ENCODE data around the gene LZTS2. TPM values are rescaled to one million over a fixed set of nuclear protein-coding genes. Genes with fewer than 3 reads are reported as not detected.
A peak's percentile ranks its signal among the peaks of the same experiment; 100 is the strongest.

The LZTS2 gene
- polyA plus RNA-seq, 1 experiment = 33.3 TPM

DNA sequence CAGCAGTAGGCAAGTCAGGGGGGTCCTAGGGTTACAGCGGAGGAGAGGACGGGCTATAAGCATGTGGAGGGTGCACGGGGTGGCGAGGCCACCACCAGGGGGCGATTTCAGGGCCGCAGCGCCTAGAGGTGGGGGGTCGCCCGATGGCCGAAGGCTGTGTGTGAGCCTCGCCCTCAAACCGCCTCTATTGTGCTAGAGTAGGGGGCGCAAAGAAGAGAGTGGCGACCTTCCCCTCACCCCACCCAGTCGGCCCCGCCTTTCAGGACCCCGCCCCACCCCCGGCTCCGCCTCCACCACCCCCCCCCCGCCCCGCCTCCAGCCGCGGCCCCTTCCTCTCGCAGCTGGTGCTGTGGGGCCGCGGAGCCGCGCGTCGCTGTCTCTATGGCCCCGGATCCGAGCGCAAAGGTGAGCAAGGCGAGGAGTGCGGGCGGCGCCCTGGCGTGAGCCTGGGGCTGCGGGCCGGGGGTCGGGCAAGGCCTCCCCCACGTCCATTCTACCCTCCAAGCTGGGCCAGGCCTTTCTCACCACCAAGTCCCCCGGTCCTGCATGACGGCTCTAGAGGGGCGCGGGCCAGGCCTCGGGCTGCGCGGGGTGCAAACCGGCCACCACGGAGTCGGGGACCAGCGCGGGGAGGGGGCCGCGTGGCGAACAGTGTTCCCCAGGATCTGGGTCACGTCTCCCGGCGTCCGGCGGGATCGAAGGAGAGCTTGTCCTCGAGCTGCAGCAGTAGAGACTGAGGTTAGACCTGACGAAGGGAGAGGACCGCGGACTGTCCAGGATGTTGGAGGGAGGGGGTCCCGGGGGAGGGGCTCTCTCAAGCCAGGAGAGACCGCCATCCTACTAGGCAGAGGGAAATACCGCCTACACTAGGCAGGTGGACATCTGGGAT is 30.2 kb upstream of the LZTS2 start, which contains the start of gene SEMA4G:
SEMA4G (plus strand) TSS at position 318 of the 889 bp plus-strand sequence. CDS start 3,409 bp downstream, outside the sequence.
- TF ChIP-seq, protein P1, sequence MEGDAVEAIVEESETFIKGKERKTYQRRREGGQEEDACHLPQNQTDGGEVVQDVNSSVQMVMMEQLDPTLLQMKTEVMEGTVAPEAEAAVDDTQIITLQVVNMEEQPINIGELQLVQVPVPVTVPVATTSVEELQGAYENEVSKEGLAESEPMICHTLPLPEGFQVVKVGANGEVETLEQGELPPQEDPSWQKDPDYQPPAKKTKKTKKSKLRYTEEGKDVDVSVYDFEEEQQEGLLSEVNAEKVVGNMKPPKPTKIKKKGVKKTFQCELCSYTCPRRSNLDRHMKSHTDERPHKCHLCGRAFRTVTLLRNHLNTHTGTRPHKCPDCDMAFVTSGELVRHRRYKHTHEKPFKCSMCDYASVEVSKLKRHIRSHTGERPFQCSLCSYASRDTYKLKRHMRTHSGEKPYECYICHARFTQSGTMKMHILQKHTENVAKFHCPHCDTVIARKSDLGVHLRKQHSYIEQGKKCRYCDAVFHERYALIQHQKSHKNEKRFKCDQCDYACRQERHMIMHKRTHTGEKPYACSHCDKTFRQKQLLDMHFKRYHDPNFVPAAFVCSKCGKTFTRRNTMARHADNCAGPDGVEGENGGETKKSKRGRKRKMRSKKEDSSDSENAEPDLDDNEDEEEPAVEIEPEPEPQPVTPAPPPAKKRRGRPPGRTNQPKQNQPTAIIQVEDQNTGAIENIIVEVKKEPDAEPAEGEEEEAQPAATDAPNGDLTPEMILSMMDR (IDR thresholded peaks at IDR 0.05; ENCODE audit: low read depth, low read length) = peak; percentile 78
- CTCF ChIA-PET = interaction anchor here (0.6 to 2.5 kb wide), 17 partner anchors 11 to 320 kb away, joined by 3 to 10 read pairs (median 4); partner anchors contain the start of genes MRPL43, PDZD7, SFXN3 and TWNK
- POLR2A ChIA-PET = no interaction called here
- Histone ChIP-seq H3K4me3 (ENCODE audit: low read depth, low read length) (peak within 1 kb of the TSS; percentile 67), H3K9me3 (ENCODE audit: control insufficient read depth, insufficient read depth, low read length) (no peaks in the 10 kb centered on the region), H3K27me3 (ENCODE audit: control insufficient read depth, insufficient read depth, low read length) (no peaks in the 10 kb centered on the region), H3K27ac (ENCODE audit: low read depth, low read length) (peak within 1 kb of the TSS; percentile 21)
- no peak for DNase-seq (ENCODE audit: low read depth, low spot score)

DNA sequence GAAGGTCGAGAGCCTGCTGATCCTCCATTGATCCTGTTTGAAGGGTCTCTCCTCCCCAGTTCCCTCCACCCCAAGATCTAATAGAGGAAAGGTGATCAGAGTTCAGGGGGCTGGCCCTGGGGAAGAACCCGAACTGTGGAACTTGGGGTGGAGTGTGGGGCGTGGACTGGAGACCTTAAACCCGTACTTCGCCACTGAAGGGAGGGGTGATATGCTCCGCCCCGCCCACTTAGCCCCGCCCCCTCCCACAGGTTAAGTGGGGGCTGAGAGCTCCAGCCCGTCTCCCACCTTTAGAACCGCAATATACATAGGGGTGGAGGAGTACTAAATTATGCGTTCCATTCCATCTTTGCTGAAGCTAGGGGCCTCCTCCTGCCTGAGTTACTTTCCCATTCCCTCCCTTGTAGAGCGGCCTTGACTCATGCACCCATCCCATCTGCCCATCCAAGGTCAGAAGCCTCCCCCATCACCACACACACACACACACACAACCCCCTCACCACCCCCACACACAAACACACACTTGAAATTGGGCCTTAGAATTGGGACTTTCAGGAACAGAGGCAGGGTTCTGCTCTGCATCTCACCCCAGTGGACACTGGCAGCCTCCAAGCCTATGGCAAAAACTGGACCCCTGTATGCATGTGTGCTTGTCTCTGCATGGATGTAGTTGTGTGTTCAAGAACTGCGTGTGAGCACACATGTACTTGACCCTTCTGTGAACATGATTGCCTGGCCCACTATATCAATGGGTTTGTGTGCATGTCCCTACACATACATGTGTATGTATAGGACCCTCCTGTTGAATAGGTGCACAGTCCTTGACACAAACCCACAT is 29.3 kb upstream of the LZTS2 start:
- POLR2A ChIA-PET = no interaction called here
- peak overlapping the region; percentile 67 for H3K4me3 ChIP-seq (ENCODE audit: low read depth, low read length)

DNA sequence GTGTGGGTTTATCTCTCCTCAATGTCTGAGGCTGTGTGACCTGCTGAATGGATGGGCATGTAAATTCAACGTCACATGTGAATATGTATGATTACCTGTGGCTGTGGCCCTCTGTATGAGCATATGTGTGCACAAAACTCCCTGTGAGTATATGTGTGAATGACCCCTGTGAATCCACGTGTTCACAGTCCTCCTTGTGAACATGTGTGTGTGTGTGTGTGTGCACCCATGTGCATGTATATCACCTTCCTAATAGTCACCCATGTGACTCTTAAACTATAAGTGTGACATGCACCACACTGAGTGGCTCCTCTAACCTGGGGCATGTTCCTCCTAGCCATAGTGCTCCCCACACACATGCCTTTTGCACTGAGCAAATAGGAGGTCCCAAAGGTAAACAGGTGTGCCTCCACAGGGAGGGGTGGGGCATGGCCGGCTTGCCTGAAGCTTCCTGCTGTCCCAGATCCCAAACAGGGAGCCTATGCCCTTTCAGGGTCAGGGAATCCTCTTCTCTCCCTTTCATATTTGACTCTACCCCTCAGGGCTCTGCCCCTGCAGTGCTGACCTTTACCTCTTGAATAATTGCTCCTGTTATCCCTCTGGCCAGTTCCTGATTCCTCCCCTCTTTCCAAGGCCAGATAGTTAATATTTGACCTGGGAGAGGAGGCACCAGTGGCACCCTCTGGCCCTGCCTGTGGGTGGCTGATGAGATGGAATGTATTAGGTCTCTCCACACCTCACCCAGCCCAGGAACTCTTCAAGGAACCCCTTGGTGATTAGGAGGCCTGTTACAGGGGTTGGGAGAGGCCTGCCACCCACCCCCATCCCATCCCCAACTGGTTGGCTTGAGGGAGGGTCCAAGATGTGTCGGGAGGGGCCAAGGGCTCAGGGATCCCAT is 28.4 kb upstream of the LZTS2 start:
- H3K4me3 ChIP-seq (ENCODE audit: low read depth, low read length) = no peak overlapping the region
- DNase-seq (ENCODE audit: low read depth, low spot score) = no peak
- H3K27me3 ChIP-seq (ENCODE audit: control insufficient read depth, insufficient read depth, low read length) = no peaks in the 10 kb centered on the region
- H3K27ac ChIP-seq (ENCODE audit: low read depth, low read length) = no peak overlapping the region
- ChIA-PET POLR2A (no interaction called here), CTCF (no interaction called here)
- no peaks in the 10 kb centered on the region for H3K9me3 ChIP-seq (ENCODE audit: control insufficient read depth, insufficient read depth, low read length)
- TF ChIP-seq, protein P1 (IDR thresholded peaks at IDR 0.05; ENCODE audit: low read depth, low read length) = no peak

More for the DNA sequence above, 29.3 kb upstream of the LZTS2 start:
- H3K27me3 ChIP-seq (ENCODE audit: control insufficient read depth, insufficient read depth, low read length) = no peaks in the 10 kb centered on the region
- H3K9me3 ChIP-seq (ENCODE audit: control insufficient read depth, insufficient read depth, low read length) = no peaks in the 10 kb centered on the region
- TF ChIP-seq, protein P1 (IDR thresholded peaks at IDR 0.05; ENCODE audit: low read depth, low read length) = no peak
- DNase-seq (ENCODE audit: low read depth, low spot score) = no peak
- no peak overlapping the region for H3K27ac ChIP-seq (ENCODE audit: low read depth, low read length)
- CTCF ChIA-PET = interaction anchor here (0.6 to 2.5 kb wide), 5 partner anchors 17 to 319 kb away, joined by 3 to 10 read pairs (median 3); partner anchors contain the start of genes MRPL43 and TWNK

DNA sequence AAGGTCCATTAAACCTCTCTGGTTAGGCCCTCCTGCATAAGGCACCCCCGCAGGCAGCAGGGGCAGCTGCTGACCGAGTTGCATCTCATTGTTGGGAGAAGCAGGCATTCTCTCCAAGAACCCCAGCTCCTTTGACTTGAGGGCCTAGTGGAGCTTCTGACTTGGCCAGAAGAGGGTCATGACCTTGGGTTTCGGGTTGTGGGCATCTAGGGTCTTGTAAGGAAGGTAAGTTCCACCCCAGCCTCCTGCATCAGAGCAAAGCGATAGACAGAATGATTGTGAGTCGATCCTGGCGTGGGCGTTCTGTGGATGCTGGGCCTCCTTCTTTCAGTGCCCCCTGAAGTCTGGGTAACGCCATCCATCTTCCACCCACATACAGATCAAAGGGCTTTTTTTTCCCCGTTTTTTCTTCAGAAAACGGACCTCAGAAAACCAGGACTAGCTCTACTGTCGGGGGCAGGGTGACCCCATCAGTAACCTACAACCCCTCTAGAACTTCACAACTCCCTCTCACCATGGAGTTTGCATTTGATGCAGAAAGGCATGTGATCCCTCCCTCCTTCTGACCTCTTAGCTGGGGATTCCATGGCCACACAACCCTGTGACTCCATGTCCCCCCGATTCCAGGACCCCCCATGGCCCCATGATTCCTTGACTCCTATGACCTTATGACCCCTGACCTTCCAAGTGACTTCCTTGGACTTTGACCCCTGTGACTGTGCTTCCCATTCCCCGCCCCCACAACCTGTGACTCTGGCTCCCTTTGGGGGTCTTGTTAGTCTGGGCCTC is 27.3 kb upstream of the LZTS2 start:
- DNase-seq (ENCODE audit: low read depth, low spot score) = no peak
- no peak overlapping the region for H3K4me3 ChIP-seq (ENCODE audit: low read depth, low read length)
- TF ChIP-seq, protein P1 (IDR thresholded peaks at IDR 0.05; ENCODE audit: low read depth, low read length) = no peak
- H3K27me3 ChIP-seq (ENCODE audit: control insufficient read depth, insufficient read depth, low read length) = no peaks in the 10 kb centered on the region
- H3K9me3 ChIP-seq (ENCODE audit: control insufficient read depth, insufficient read depth, low read length) = no peaks in the 10 kb centered on the region
- H3K27ac ChIP-seq (ENCODE audit: low read depth, low read length) = no peak overlapping the region
- ChIA-PET POLR2A (no interaction called here), CTCF (interaction anchor here (1.5 kb wide), 1 partner anchor 42 kb away, joined by 6 read pairs; no protein-coding TSS in a partner anchor)

Data from AG04450 (cell line).